Upper lobe of right lung (tissue), 1 donor: Measurements from ENCODE around the gene AP2B1. TPM values are rescaled to one million over a fixed set of nuclear protein-coding genes. Genes with fewer than 3 reads are reported as not detected.
"Not testable (repeated sequence)": the region's sequence is repeated elsewhere in the genome, so short reads cannot be mapped to it uniquely, and the experiment has no call there.

Experiments used
- ATAC-seq: fragments of 200-7000 bp; cut with Tn5 transposase; one replicate; pipeline ENCODE4 v1.9.1; 2020; ENCODE audit warnings: mild to moderate bottlenecking, moderate library complexity
- DNase-seq: peaks from one replicate; pipeline ENCODE4 v3.0.0-alpha.2; 2020
- H3K27ac ChIP-seq: fragments of 200-600 bp; one replicate; pipeline ENCODE4 v1.8.0; 2022
- H3K27me3 ChIP-seq: fragments of 200-600 bp; one replicate; pipeline ENCODE4 v1.8.0; 2022; ENCODE audit warnings: mild to moderate bottlenecking
- H3K36me3 ChIP-seq: fragments of 200-600 bp; one replicate; pipeline ENCODE4 v1.8.0; 2022
- H3K4me1 ChIP-seq: fragments of 200-600 bp; one replicate; pipeline ENCODE4 v1.8.0; 2022
- H3K4me3 ChIP-seq: fragments of 200-600 bp; one replicate; pipeline ENCODE4 v1.8.0; 2022; ENCODE audit warnings: mild to moderate bottlenecking
- H3K9me3 ChIP-seq: fragments of 200-600 bp; one replicate; pipeline ENCODE4 v1.8.0; 2022
- CTCF ChIP-seq: fragments of 200-600 bp; IDR thresholded peaks from one replicate; pipeline ENCODE4 v1.8.0; 2022; ENCODE audit warnings: antibody characterized with exemption
- intact Hi-C: fragments of 100-400 bp; cut with DNase I; formaldehyde crosslinking; loops from one replicate; pipeline ENCODE4 v1.11.0; 2022
- total RNA-seq: library from RNA; stranded (reverse); fragmentation: NEBNext Ultra II Directional; extraction: Animal tissue kit (Norgen Biotek cat#: 25700); gene quantifications from one replicate; pipeline ENCODE4 v1.2.1, GENCODE V29; 2021
- donor health status: DM: no; HTN: yes; CAD: no; lungs with severe emphysema.

Gene AP2B1
- total RNA-seq, 1 donor from 2014 or later = 153 TPM

- no peaks in the 10 kb centered on the region for H3K4me1 ChIP-seq
- no peak within 1 kb of the TSS for H3K27ac ChIP-seq
- no peaks in the 10 kb centered on the region for H3K9me3 ChIP-seq
- DNase-seq = no peak
- no peaks in the 10 kb centered on the region for H3K27me3 ChIP-seq
- intact Hi-C loops = no loop called here
- TF ChIP-seq CTCF = no peak
- H3K36me3 ChIP-seq = no peaks in the 10 kb centered on the region
- ATAC-seq = peak; percentile 43
- no peak within 1 kb of the TSS for H3K4me3 ChIP-seq
These were observed 26.4 kb upstream of the AP2B1 start, which contains the start of gene SLFN14 for GRCh38 chr17:35560703-35561102. TSS of gene SLFN14 (minus strand) at chr17:35560819. CDS start at chr17:35558062, 2,757 bp downstream.

GRCh38 chr17:35563181-35563580, 23.9 kb upstream of the AP2B1 start:
- H3K4me3 ChIP-seq, H3K27ac ChIP-seq, H3K36me3 ChIP-seq, intact Hi-C loops, H3K4me1 ChIP-seq, DNase-seq, H3K9me3 ChIP-seq, H3K27me3 ChIP-seq, ATAC-seq: not testable (repeated sequence)

DNA sequence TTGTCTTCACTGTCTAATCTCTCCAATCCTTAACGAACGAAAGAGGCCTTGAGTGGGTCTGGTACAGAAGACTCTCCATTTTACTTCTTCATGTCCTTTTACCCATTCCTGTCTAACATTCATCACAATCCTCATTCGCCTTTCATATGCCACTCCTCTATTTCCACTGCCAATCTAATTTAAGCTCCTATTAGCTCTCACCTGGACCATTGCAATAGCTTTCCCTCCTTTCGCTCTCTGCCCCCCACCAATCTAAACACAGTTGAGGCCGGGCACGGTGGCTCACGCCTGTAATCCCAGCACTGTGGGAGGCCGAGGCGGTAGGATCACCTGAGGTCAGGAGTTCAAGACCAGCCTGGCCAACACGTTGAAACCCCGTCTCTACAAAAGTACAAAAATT, 20.2 kb upstream of the AP2B1 start:
- intact Hi-C loops = no loop called here
- DNase-seq = no peak
- Histone ChIP-seq H3K36me3 (no peaks in the 10 kb centered on the region), H3K9me3 (no peaks in the 10 kb centered on the region), H3K4me1 (peaks cover 35% of the 10 kb centered on the region), H3K4me3 (peak overlapping the region; percentile 97), H3K27me3 (no peaks in the 10 kb centered on the region), H3K27ac (no peak overlapping the region)
- no peak for TF ChIP-seq CTCF
- ATAC-seq = no peak

DNA sequence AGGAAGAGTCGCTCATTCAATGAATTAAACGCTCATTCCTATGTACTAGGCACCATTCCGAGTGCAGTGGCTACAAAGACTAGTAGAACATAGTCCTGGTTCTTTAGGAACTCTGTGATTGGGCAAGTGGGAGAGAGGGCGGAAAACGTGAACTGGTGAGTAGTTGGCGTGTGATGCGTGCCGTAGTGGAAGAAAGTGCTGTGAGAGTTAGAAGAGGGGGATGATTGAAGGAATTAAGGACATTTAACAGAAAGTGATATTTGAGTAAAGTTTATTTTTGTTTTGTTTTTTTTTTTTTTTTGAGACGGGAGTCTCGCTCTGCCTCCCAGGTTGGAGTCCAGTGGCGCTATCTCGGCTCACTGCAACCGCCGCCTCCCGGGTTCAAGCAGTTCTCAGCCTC, 18.6 kb upstream of the AP2B1 start:
- no peaks in the 10 kb centered on the region for H3K36me3 ChIP-seq
- intact Hi-C loops = no loop called here
- H3K4me1 ChIP-seq = peaks cover 35% of the 10 kb centered on the region
- ATAC-seq = peak; percentile 54
- DNase-seq = no peak
- H3K9me3 ChIP-seq = no peaks in the 10 kb centered on the region
- peak overlapping the region; percentile 97 for H3K4me3 ChIP-seq
- TF ChIP-seq CTCF = no peak
- no peaks in the 10 kb centered on the region for H3K27me3 ChIP-seq
- peak overlapping the region; percentile 91 for H3K27ac ChIP-seq

DNA sequence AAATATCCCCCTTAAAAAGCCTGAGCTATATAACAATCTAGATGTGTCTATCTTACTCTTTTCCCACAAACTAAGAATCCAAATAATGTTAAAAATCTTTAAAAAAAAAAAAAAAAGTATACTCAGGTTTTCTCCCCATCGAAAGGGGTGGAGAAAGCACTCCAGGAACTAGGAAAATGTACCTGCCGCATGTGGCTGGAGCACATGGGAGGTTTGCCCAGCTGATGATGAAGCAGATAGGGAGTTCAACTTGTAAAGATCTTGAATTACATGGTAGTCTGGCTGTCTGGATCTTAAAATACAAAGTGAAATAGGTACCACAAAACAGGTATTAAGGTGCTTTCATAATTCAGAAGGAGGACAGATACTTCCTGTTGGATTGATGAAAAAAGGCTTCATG, 17.7 kb upstream of the AP2B1 start:
- ATAC-seq (no peak), DNase-seq (no peak)
- intact Hi-C loops = no loop called here
- TF ChIP-seq CTCF = no peak
- H3K36me3 ChIP-seq = peaks cover 8% of the 10 kb centered on the region
- no peak overlapping the region for H3K4me3 ChIP-seq
- H3K9me3 ChIP-seq = no peaks in the 10 kb centered on the region
- H3K4me1 ChIP-seq = peaks cover 35% of the 10 kb centered on the region
- H3K27ac ChIP-seq = no peak overlapping the region
- no peaks in the 10 kb centered on the region for H3K27me3 ChIP-seq

- intact Hi-C loops = no loop called here
These were observed 11.4 kb upstream of the AP2B1 start for GRCh38 chr17:35575759-35576158.

More at GRCh38 chr17:35575759-35576158, 11.4 kb upstream of the AP2B1 start:
- ATAC-seq (no peak), DNase-seq (no peak)
- Histone ChIP-seq H3K4me1 (peaks cover 23% of the 10 kb centered on the region), H3K27me3 (no peaks in the 10 kb centered on the region), H3K9me3 (no peaks in the 10 kb centered on the region), H3K27ac (no peak overlapping the region), H3K4me3 (no peak overlapping the region), H3K36me3 (peaks cover 23% of the 10 kb centered on the region)
- TF ChIP-seq CTCF = no peak
